Muscle of back (tissue), 11 donors: ENCODE measurements around the gene RTL10. TPM values are rescaled to one million over a fixed set of nuclear protein-coding genes. Genes with fewer than 3 reads are reported as not detected.

Source experiments
- DNase-seq, 3 donors: peaks; one replicate each; pipeline versions ENCODE4 v3.0.0 to v3.0.0-alpha.2; 2013
- polyA plus RNA-seq, 10 donors: library from polyadenylated mRNA; unstranded; fragments of 120-200 nt; gene quantifications; one replicate each; pipeline ENCODE4 v1.2.1, GENCODE V29; 2013; ENCODE audit not compliant: insufficient read length in 10 of 10

Gene RTL10
- polyA plus RNA-seq, 10 donors, result 8.6 to 15.0 (median 11.3) TPM

GRCh38 chr22:19811811-19812771 is 42.6 kb downstream of the RTL10 start:
- DNase-seq, result no peak

GRCh38 chr22:19811211-19811621 is 43.5 kb downstream of the RTL10 start:
- no peak for DNase-seq

GRCh38 chr22:19810381-19811201 is 44.1 kb downstream of the RTL10 start:
- peak in 1 of 3 donors; percentile 78 for DNase-seq

GRCh38 chr22:19809741-19810140 is 44.9 kb downstream of the RTL10 start:
- DNase-seq, result no peak

- DNase-seq, result no peak
Observed at GRCh38 chr22:19808873-19809478, 45.7 kb downstream of the RTL10 start.

GRCh38 chr22:19807914-19808872 is 46.5 kb downstream of the RTL10 start:
- DNase-seq, result no peak

- DNase-seq, result no peak
Observed at GRCh38 chr22:19807161-19807913, 47.3 kb downstream of the RTL10 start.

- no peak for DNase-seq
Observed at GRCh38 chr22:19806213-19807160, 48.2 kb downstream of the RTL10 start.

- no peak for DNase-seq
Observed at GRCh38 chr22:19805821-19806212, 48.9 kb downstream of the RTL10 start.

Other genes starting within 250 kb of the RTL10 start
- 100 to 1,000 TPM in 8 of 10 donors, 10 to 100 TPM in 2; 83.2 to 122 (median 105) TPM for gene SEPTIN5, start 140.4 kb downstream of the RTL10 start, polyA plus RNA-seq
- gene GP1BB, start 131.3 kb downstream of the RTL10 start, polyA plus RNA-seq, result 10 to 100 TPM in 7 of 10 donors, 1 to 10 TPM in 3; 4.2 to 15.9 (median 12.4) TPM
- gene TBX1, start 94.1 kb downstream of the RTL10 start, polyA plus RNA-seq, result 10 to 100 TPM in 1 of 10 donors, 1 to 10 TPM in 9; 5.3 to 16.6 (median 7.6) TPM
- gene GNB1L, start within 50 bp of the RTL10 start, polyA plus RNA-seq, result 1 to 10 TPM; 2.1 to 5.3 (median 3.7) TPM
- gene COMT, start 86.9 kb upstream of the RTL10 start, polyA plus RNA-seq, result 10 to 100 TPM; 56.2 to 83.9 (median 69.6) TPM
- 10 to 100 TPM; 13.0 to 19.2 (median 15.0) TPM for gene TXNRD2, start 86.9 kb upstream of the RTL10 start, polyA plus RNA-seq
- 10 to 100 TPM; 40.6 to 96.0 (median 79.9) TPM for gene ARVCF, start 161.9 kb upstream of the RTL10 start, polyA plus RNA-seq
- 10 to 100 TPM in 5 of 10 donors, 1 to 10 TPM in 5; 7.5 to 11.8 (median 9.6) TPM for gene TANGO2, start 166.2 kb upstream of the RTL10 start, polyA plus RNA-seq
- gene DGCR8, start 225.4 kb upstream of the RTL10 start, polyA plus RNA-seq, result 10 to 100 TPM; 29.1 to 47.4 (median 38.7) TPM